Erythroblast (primary cell): ENCODE data around the gene SCYL1.
A peak's percentile ranks its signal among the peaks of the same experiment; 100 is the strongest.

Experiments
- DNase-seq, 2 experiments: peaks; one replicate each; lab custom pipeline; 2025; lab: John Stamatoyannopoulos, UW
- GATA1 ChIP-seq: IDR thresholded peaks from 2 replicates; pipeline ENCODE4 v1.6.1; 2011; ENCODE audit warnings: low read depth, mild to moderate bottlenecking, control low read depth, low read length, moderate library complexity
- POLR2A ChIP-seq: IDR thresholded peaks from 2 replicates; pipeline ENCODE4 v1.6.1; 2011; ENCODE audit warnings: mild to moderate bottlenecking, low read length

SCYL1 gene

GRCh38 chr11:65540290-65541092 lies 15.6 kb downstream of the SCYL1 start:
- TF ChIP-seq GATA1 (no peak), POLR2A (peak; percentile 12)
- peak; percentile 92 to 96 for DNase-seq

GRCh38 chr11:65541093-65541982 lies 16.5 kb downstream of the SCYL1 start:
- TF ChIP-seq POLR2A (no peak), GATA1 (no peak)
- DNase-seq: no peak

GRCh38 chr11:65542738-65543390 lies 18.0 kb downstream of the SCYL1 start:
- no peak for TF ChIP-seq GATA1
- no peak for TF ChIP-seq POLR2A
- no peak for DNase-seq

- TF ChIP-seq POLR2A: no peak
- DNase-seq: no peak
Observed at GRCh38 chr11:65545853-65546216, 21.0 kb downstream of the SCYL1 start.

GRCh38 chr11:65546217-65546958 lies 21.5 kb downstream of the SCYL1 start:
- no peak for TF ChIP-seq POLR2A
- no peak for TF ChIP-seq GATA1
- DNase-seq: peak; percentile 92 to 97

- TF ChIP-seq POLR2A (no peak), GATA1 (no peak)
- no peak for DNase-seq
Observed at GRCh38 chr11:65547446-65548125, 22.7 kb downstream of the SCYL1 start.

GRCh38 chr11:65548395-65548794 lies 23.5 kb downstream of the SCYL1 start:
- no peak for DNase-seq
- TF ChIP-seq POLR2A (no peak), GATA1 (no peak)

GRCh38 chr11:65549096-65549495 lies 24.2 kb downstream of the SCYL1 start:
- TF ChIP-seq POLR2A: no peak
- TF ChIP-seq GATA1: no peak
- DNase-seq: no peak

- peak; percentile 74 to 76 for DNase-seq
- no peak for TF ChIP-seq GATA1
- no peak for TF ChIP-seq POLR2A
Observed at GRCh38 chr11:65551572-65552387, 26.9 kb downstream of the SCYL1 start.

GRCh38 chr11:65552388-65552951 lies 27.6 kb downstream of the SCYL1 start:
- no peak for DNase-seq
- TF ChIP-seq GATA1: no peak
- no peak for TF ChIP-seq POLR2A

- TF ChIP-seq GATA1 (no peak), POLR2A (no peak)
- peak; percentile 75 to 81 for DNase-seq
Observed at GRCh38 chr11:65553301-65554001, 28.6 kb downstream of the SCYL1 start.
